ENCODE data around the gene MEPCE.

GRCh38 chr7:100386940-100387339 lies 42.7 kb upstream of the MEPCE start:
- TF ChIP-seq CTCF (conservative IDR thresholded peaks at IDR 0.05; ENCODE audit: low read depth, low read length) (no peak), EZH2 (IDR thresholded peaks at IDR 0.05; ENCODE audit: borderline replicate concordance, low read depth, low read length, poor library complexity, severe bottlenecking) (no peak)
